Retinal pigment epithelial cell (primary cell): ENCODE results near the gene PAM16.

Experiments used
- DNase-seq: peaks from one replicate; pipeline ENCODE4 v3.0.0-alpha.2; 2010; ENCODE audit warnings: low read depth
- H3K4me3 ChIP-seq: 2 replicates; pipeline ENCODE4 v1.5.1; 2011; ENCODE audit warnings: mild to moderate bottlenecking, low read length, control low read depth, moderate library complexity
- TF ChIP-seq, protein P1 (sequence below): conservative IDR thresholded peaks from 2 replicates; pipeline ENCODE4 v1.5.1; 2011; ENCODE audit warnings: low read depth, low read length, control low read depth, inconsistent platforms

Gene PAM16

DNA sequence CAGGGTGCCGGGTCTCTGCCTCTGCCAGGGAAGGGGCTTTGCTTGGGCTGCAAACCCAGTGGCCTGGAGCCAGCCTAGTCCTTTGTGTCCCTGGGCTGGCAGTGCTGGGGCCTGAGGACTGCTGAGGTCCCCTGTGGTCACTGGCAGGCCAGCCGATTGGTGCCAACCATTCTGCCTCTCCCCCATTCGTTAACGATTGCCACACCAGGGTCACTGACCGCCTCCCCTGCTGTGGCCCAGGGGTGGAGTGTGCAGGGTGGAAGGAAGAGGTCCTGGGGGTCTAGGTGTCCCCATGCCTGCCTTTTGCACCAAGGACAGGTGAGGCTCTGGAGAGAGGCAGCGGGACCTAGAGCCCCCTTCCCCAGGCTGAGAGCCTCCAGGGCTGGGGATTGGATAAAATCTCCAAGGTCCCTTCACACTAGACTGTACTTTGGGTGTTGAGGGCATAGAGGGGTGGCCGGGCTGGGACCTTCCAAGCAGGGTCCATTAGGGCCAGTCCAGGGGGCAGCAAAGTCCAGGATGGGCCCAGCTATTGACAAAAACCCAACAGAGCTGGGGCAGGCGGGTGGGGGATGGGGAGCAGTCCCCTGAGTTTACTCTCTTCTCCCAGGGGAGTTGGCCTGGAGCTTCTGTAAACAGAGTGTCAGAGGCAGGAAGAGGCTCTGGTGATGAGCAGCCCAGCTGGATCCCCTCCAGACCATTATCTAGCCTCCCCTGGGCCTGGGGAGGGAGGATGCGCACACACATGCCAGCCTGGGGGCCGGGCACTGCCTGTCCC is 21.6 kb upstream of the PAM16 start:
- H3K4me3 ChIP-seq = peak overlapping the region; percentile 84
- no peak for DNase-seq
- TF ChIP-seq, protein P1, sequence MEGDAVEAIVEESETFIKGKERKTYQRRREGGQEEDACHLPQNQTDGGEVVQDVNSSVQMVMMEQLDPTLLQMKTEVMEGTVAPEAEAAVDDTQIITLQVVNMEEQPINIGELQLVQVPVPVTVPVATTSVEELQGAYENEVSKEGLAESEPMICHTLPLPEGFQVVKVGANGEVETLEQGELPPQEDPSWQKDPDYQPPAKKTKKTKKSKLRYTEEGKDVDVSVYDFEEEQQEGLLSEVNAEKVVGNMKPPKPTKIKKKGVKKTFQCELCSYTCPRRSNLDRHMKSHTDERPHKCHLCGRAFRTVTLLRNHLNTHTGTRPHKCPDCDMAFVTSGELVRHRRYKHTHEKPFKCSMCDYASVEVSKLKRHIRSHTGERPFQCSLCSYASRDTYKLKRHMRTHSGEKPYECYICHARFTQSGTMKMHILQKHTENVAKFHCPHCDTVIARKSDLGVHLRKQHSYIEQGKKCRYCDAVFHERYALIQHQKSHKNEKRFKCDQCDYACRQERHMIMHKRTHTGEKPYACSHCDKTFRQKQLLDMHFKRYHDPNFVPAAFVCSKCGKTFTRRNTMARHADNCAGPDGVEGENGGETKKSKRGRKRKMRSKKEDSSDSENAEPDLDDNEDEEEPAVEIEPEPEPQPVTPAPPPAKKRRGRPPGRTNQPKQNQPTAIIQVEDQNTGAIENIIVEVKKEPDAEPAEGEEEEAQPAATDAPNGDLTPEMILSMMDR = no peak

- DNase-seq = no peak
- TF ChIP-seq, protein P1 = no peak
- H3K4me3 ChIP-seq = peak overlapping the region; percentile 84
Observed at GRCh38 chr16:4372001-4372577, 21.0 kb upstream of the PAM16 start.

DNA sequence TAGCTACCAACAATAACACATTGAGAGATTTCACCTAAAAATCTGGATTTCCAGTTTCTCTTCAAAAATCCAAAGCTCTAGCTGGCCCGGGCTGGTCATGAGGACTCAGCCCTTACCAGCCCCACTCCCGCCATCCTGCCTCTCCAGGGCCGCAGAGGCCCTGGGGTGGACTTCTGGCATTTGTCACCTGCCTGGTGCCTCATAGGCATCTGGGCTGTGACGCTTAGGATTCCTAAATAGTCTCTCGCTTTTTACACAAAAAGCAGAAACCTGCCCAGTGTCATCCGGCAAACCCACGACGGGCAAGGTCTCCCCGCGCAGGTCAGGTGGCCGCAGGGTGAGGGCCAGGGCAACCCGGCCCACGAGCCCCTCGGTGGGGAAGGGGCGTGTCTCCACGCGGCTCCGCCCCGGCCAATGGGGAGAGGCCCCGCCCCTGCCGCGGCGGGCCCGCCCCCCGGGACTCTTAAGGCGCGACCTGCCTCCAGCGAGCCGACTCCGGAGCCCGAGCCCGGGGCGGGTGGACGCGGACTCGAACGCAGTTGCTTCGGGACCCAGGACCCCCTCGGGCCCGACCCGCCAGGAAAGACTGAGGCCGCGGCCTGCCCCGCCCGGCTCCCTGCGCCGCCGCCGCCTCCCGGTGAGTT is 20.4 kb upstream of the PAM16 start, which contains the start of gene VASN:
Gene VASN (plus strand): TSS at position 492 of the 644 bp plus-strand sequence. CDS start 9,030 bp downstream, outside the sequence.
- TF ChIP-seq, protein P1 = no peak
- peak within 1 kb of the TSS; percentile 84 for H3K4me3 ChIP-seq
- DNase-seq = no peak

DNA sequence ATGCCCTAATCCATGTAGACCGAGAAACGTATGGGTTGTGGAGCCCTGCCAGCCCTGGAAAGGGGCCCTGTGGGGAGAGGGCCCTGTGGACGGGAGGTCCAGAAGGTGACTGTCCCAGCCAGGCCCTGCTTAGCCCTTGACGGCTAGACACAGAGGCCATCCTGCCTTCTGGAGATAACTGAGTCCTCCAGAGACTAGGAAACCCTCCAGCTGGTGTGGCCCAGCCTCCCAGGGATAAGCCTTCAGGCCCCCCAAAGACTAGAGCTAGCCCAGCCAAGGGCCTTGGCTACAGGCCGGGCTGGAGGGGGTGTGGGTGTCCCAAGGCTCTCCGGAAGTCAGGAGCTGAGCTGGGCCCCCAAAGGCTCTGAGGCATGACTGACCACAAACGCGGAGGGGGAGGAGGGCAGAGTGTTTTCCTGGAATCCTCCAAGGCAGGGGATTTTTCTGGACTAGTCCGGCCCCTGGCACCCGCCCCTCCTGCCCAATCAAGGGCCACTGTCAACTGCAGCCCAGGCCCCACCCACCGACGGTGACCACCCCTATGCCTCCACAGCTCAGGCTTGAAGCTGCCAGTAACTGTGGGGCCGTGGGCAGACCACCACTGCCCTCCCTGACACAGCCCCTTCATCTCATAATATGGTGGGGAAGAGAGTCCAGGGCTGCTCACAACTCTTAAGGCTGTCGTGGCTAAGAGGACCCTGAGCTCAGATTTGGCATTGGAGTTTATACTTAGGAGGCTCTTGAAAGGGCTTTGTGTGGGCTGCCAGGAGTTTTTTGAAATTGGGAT is 19.6 kb upstream of the PAM16 start:
- TF ChIP-seq, protein P1 = no peak
- DNase-seq = peak; percentile 81
- peak overlapping the region; percentile 3 for H3K4me3 ChIP-seq

GRCh38 chr16:4370151-4370550 is 19.0 kb upstream of the PAM16 start:
- no peak for DNase-seq
- no peak overlapping the region for H3K4me3 ChIP-seq
- TF ChIP-seq, protein P1 = no peak

DNA sequence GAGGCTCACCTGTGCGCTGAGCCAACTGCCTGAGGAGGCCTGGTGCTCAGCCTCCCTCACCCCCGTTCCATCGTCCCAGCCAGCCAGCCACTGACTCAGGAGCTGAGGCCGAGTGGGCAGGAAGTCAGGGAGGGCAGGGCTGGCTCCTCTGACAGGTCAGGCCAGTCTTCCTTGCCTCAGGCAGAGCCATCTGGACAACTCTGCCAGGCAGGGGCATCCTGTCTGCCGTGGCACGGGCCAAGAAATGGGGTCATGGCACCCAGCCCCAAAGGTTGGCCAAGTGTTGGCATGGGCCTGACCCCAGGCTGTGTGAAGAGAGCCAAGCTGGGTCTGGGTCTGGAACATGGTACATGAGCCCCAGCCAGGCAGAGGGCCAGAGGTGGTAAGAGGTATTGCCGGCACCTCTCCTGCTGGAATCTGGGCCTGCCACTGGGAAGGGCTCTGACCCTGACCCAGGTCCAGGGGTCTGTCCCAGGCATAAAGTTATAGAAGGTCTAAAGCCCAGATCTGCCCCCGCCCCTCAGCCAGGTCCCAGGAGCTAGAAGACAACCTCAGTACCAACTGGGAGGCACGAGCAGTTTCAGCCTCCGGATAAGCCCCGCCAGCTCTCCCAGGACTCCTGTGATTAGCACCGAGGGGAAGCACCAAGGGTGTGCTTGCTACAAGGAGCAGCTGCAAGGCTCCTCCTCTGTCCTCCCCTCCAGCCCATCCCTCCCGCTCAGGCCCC is 18.0 kb upstream of the PAM16 start:
- TF ChIP-seq, protein P1 = no peak
- H3K4me3 ChIP-seq = no peak overlapping the region
- DNase-seq = no peak
